WTC11 (cell line): Measurements from ENCODE around the gene CERS4.
"Not testable (repeated sequence)": the region's sequence is repeated elsewhere in the genome, so short reads cannot be mapped to it uniquely, and the experiment has no call there.

Experiments used
- GABPB1 ChIP-seq: sonication (generic); formaldehyde crosslinking; IDR thresholded peaks from 2 replicates; pipeline ENCODE4 v1.8.1; 2023; ENCODE audit warnings: mild to moderate bottlenecking, missing genetic modification reagents
- MAX ChIP-seq: sonication (generic); formaldehyde crosslinking; IDR thresholded peaks from 2 replicates; pipeline ENCODE4 v1.8.0; 2022; ENCODE audit warnings: mild to moderate bottlenecking, missing genetic modification reagents

DNA sequence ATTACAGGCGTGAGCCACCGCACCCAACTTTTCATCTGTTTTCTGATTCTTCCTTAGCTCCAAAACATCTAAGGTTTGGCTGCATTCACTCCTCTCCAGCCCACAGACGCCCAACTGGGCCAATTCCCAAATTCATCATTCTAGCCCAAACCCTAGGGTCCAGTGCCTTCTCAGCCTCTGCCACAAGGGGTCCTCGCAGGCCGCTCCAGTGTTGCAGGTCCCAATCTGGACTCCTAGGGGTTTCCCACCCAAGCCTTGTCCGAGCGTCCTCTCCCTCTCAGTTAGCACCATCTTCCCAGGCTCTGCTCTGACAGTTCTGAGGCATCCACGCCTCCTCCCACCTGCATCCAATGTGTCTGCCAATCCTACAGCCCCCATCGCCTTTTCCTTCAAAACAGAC is 82.2 kb downstream of the CERS4 start:
- TF ChIP-seq MAX (CRISPR knock-in tag); GABPB1: not testable (repeated sequence)
